ENCODE results near the gene NOP56. TPM values are rescaled to one million over a fixed set of nuclear protein-coding genes. Genes with fewer than 3 reads are reported as not detected.
"Not testable (repeated sequence)": the region's sequence is repeated elsewhere in the genome, so short reads cannot be mapped to it uniquely, and the experiment has no call there.

NOP56 gene
- total RNA-seq, 4 donors from 2014 or later, result 44.8 to 108 (median 54.6) TPM

DNA sequence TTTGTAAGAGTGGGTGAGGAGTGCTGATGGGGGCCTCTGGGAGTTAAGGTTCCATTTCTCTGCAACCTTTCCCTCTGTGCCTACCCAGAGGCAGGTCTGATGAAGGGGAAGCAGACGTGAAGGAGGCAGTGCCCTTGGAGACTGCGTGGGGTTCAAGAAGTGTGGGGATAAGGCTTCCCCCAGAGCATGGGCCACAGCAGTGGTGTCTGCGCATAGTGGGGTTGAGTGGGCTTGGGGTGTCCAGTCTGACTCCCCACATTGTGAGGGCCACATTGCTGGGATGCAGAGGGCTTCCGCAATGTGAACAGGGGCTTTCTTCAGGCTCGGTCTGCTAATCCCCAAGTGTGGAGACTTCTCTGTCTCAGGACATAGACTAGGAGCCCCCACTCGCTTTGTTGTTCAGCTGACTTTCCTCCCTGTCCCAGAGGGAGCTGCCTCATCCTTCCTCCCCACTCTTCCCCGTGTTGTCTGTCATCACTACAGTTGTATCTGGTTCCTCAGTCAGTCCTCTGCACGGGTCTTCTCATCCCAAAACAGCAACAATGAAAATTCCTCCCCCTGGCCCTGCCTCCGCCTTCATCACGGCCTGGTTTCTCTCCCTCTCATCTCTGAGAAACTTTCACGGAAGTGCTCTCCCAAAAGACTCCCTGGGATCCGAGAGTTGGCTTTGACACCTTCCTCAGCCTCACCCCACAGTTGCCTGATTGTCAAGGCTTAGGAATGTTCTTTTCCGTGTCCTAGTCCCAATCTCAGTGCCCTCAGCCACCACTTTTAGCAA, 43.0 kb downstream of the NOP56 start:
- H3K4me1 ChIP-seq, result peaks cover 0 to 27% (median 2%) of the 10 kb centered on the region in 3 donors
- no peak for ATAC-seq
- WGBS, 2 donors (ENCODE audit: low coverage in 1 of 2), result 78 to 83% methylated on average over 9 of the region's 13 CpGs

GRCh38 chr20:2695984-2696525, 43.6 kb downstream of the NOP56 start:
- H3K4me3 ChIP-seq, H3K27me3 ChIP-seq, H3K27ac ChIP-seq, ATAC-seq, H3K36me3 ChIP-seq, H3K9me3 ChIP-seq: not testable (repeated sequence)
- 98 to 100% methylated on average over 1 to 5 of the region's 12 CpGs for WGBS, 2 donors (ENCODE audit: low coverage in 1 of 2)
- H3K4me1 ChIP-seq, result peaks cover 0 to 27% (median 2%) of the 10 kb centered on the region in 3 donors

More for the DNA sequence above, 43.0 kb downstream of the NOP56 start:
- Histone ChIP-seq H3K36me3 (no peaks in the 10 kb centered on the region), H3K27me3 (peaks cover 8% of the 10 kb centered on the region), H3K27ac (no peak overlapping the region), H3K4me3 (no peak overlapping the region), H3K9me3 (no peaks in the 10 kb centered on the region)
- TF ChIP-seq POLR2AphosphoS5 (IDR thresholded peaks at IDR 0.05), result no peak
- no peak for TF ChIP-seq POLR2A (IDR thresholded peaks at IDR 0.05)
- TF ChIP-seq CTCF (IDR thresholded peaks at IDR 0.05), result no peak
- TF ChIP-seq EP300 (IDR thresholded peaks at IDR 0.05), result no peak

GRCh38 chr20:2696646-2697045, 44.2 kb downstream of the NOP56 start:
- H3K9me3 ChIP-seq, result no peaks in the 10 kb centered on the region
- H3K27ac ChIP-seq, result no peak overlapping the region
- H3K27me3 ChIP-seq, result peaks cover 8% of the 10 kb centered on the region
- TF ChIP-seq CTCF (IDR thresholded peaks at IDR 0.05), result no peak
- H3K4me3 ChIP-seq, result no peak overlapping the region
- no peaks in the 10 kb centered on the region for H3K36me3 ChIP-seq
- no CpG with 5 or more reads among the region's 9 CpGs for WGBS, 2 donors (ENCODE audit: low coverage in 1 of 2)
- peaks cover 0 to 24% (median 2%) of the 10 kb centered on the region in 3 donors for H3K4me1 ChIP-seq
- ATAC-seq, result no peak

GRCh38 chr20:2697768-2698167, 45.3 kb downstream of the NOP56 start:
- H3K4me1 ChIP-seq, result peaks cover 0 to 17% (median 2%) of the 10 kb centered on the region in 3 donors
- no peaks in the 10 kb centered on the region for H3K36me3 ChIP-seq
- ATAC-seq, result no peak
- no peaks in the 10 kb centered on the region for H3K9me3 ChIP-seq
- H3K27me3 ChIP-seq, result peaks cover 8% of the 10 kb centered on the region
- no peak overlapping the region for H3K4me3 ChIP-seq
- WGBS, 2 donors (ENCODE audit: low coverage in 1 of 2), result 50% methylated on average over 1 of the region's 3 CpGs; no CpG with 5 or more reads in 1 of the 2 donors
- no peak overlapping the region for H3K27ac ChIP-seq
- TF ChIP-seq EP300 (IDR thresholded peaks at IDR 0.05) (no peak), POLR2AphosphoS5 (IDR thresholded peaks at IDR 0.05) (no peak), CTCF (IDR thresholded peaks at IDR 0.05) (no peak), POLR2A (IDR thresholded peaks at IDR 0.05) (no peak)

DNA sequence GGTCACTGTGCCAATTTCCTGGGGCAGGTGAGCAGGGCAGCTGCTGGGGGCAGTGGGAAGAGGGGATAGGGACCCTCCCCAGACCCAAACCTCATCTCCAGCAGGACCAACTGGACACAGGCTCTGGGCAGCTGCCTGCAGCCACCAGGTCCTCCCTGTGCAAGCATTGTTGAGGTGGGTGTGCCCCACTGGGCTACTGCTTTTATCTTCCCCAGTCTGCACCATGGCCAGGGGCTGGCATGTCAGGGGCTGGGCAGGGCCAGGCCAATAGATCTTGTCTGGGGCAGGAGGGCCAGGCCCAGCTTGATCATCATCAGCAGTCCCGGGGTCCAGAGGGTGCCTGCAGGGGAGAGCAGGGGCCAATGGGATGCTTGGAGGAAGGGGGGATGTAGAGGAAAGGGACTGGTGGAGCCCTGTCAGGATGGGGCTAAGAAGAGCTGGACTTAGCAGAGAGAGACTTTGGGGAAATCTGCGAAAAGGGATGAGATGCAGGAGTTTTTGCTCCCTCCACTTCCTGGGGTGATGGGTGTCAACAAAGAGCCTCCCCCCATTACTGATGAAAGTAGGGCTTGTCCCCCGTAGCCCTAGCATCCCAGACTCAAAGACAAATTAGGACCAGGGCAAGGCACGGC, 45.9 kb downstream of the NOP56 start:
- Histone ChIP-seq H3K27me3 (peaks cover 8% of the 10 kb centered on the region), H3K4me3 (no peak overlapping the region), H3K36me3 (no peaks in the 10 kb centered on the region), H3K9me3 (no peaks in the 10 kb centered on the region), H3K27ac (no peak overlapping the region), H3K4me1 (peaks cover 0 to 16% (median 2%) of the 10 kb centered on the region in 3 donors)
- no peak for ATAC-seq
- 77 to 100% methylated on average over 1 to 3 of the region's 4 CpGs for WGBS, 2 donors (ENCODE audit: low coverage in 1 of 2)
- TF ChIP-seq EP300 (IDR thresholded peaks at IDR 0.05) (no peak), CTCF (IDR thresholded peaks at IDR 0.05) (no peak), POLR2A (IDR thresholded peaks at IDR 0.05) (no peak), POLR2AphosphoS5 (IDR thresholded peaks at IDR 0.05) (no peak)
